ENCODE measurements around the gene KCNH5. TPM values are rescaled to one million over a fixed set of nuclear protein-coding genes. Genes with fewer than 3 reads are reported as not detected.
"Not testable (repeated sequence)": the region's sequence is repeated elsewhere in the genome, so short reads cannot be mapped to it uniquely, and the experiment has no call there.

Gene KCNH5
- total RNA-seq, 4 donors from 2014 or later, result not detected

DNA sequence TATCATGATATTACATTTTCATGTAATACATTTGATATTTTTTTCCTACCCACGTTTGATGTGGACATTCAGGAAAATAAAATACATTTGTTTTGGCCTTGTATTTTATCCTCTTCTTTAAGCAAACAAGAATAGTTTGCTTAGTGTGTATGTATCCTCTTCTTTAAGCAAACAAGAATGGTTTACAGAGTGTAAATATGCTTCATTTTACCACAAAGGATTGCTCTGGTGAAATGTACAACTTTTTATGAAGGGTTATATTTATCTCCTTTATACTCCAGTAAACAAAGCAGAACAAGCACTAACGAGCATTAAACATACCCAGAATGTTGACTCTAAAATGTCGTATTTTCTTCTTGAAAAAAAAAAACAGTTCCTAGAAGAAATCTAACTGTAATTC lies 244.7 kb downstream of the KCNH5 start:
- in situ Hi-C loops (cut with MboI; ENCODE audit: low sequenced_read_pairs in 4 of 4), result no loop called here

DNA sequence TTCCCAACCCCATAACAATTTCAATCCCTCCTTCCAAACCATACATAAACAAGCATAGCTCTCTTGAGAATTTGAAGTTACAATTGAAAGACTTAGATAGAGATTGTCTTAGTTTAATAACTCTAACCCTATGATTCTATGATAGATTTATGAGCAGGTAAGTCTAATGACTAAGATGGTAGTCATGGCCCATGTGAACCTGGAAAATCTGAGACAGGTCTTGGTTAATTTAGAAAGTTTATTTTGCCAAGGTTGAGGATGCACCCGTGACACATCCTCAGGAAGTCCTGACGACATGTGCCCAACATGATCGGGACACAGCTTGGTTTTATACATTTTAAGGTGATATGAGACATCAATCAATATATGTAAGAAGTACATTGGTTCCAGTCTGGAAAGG lies 248.8 kb downstream of the KCNH5 start:
- intact Hi-C loops (cut with DNase I; ENCODE audit: low total_unique reads) (no loop called here), in situ Hi-C loops (cut with MboI; ENCODE audit: low sequenced_read_pairs in 4 of 4) (no loop called here)
- no peaks in the 10 kb centered on the region for H3K36me3 ChIP-seq
- H3K27ac ChIP-seq, result no peak overlapping the region
- DNase-seq, result no peak
- no peaks in the 10 kb centered on the region for H3K4me1 ChIP-seq
- no peak overlapping the region for H3K4me3 ChIP-seq
- no peak for ATAC-seq
- TF ChIP-seq POLR2A (IDR thresholded peaks at IDR 0.05), result no peak
- TF ChIP-seq, protein P1, sequence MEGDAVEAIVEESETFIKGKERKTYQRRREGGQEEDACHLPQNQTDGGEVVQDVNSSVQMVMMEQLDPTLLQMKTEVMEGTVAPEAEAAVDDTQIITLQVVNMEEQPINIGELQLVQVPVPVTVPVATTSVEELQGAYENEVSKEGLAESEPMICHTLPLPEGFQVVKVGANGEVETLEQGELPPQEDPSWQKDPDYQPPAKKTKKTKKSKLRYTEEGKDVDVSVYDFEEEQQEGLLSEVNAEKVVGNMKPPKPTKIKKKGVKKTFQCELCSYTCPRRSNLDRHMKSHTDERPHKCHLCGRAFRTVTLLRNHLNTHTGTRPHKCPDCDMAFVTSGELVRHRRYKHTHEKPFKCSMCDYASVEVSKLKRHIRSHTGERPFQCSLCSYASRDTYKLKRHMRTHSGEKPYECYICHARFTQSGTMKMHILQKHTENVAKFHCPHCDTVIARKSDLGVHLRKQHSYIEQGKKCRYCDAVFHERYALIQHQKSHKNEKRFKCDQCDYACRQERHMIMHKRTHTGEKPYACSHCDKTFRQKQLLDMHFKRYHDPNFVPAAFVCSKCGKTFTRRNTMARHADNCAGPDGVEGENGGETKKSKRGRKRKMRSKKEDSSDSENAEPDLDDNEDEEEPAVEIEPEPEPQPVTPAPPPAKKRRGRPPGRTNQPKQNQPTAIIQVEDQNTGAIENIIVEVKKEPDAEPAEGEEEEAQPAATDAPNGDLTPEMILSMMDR (IDR thresholded peaks at IDR 0.05 in 4 of 5, conservative IDR thresholded peaks at IDR 0.05 in 1 of 5), result no peak
- no peaks in the 10 kb centered on the region for H3K27me3 ChIP-seq
- no peaks in the 10 kb centered on the region for H3K9me3 ChIP-seq

More for the DNA sequence above, 244.7 kb downstream of the KCNH5 start:
- no peaks in the 10 kb centered on the region for H3K4me1 ChIP-seq
- intact Hi-C loops (cut with DNase I; ENCODE audit: low total_unique reads), result no loop called here
- H3K4me3 ChIP-seq, result no peak overlapping the region
- H3K9me3 ChIP-seq, result no peaks in the 10 kb centered on the region
- no peaks in the 10 kb centered on the region for H3K36me3 ChIP-seq
- DNase-seq (no peak), ATAC-seq (no peak)
- H3K27me3 ChIP-seq, result no peaks in the 10 kb centered on the region
- no peak for TF ChIP-seq POLR2A (IDR thresholded peaks at IDR 0.05)
- H3K27ac ChIP-seq, result no peak overlapping the region

DNA sequence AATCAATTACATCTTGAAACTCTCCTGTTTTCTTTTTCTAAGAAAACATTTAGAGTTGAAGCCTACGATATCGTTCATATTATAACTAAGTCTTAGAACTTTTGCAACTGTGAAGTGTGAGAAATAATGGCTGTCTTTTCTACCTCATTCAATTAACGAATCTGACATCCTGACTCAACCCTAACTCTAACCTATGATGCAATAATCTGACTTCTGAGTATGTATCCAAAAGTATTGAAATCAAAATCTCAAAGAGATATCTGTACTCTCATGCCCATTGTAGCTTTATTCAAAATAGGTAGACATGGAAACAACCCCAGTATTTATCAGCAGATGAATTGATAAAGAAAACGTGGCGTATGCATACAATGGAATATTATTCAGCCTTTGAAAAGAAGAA lies 252.7 kb downstream of the KCNH5 start:
- no peaks in the 10 kb centered on the region for H3K4me1 ChIP-seq
- H3K27ac ChIP-seq, result no peak overlapping the region
- H3K27me3 ChIP-seq, result no peaks in the 10 kb centered on the region
- no peak for ATAC-seq
- TF ChIP-seq, protein P1 (IDR thresholded peaks at IDR 0.05 in 4 of 5, conservative IDR thresholded peaks at IDR 0.05 in 1 of 5), result no peak
- no peak for TF ChIP-seq POLR2A (IDR thresholded peaks at IDR 0.05)
- H3K4me3 ChIP-seq, result no peak overlapping the region
- intact Hi-C loops (cut with DNase I; ENCODE audit: low total_unique reads), result no loop called here
- in situ Hi-C loops (cut with MboI; ENCODE audit: low sequenced_read_pairs in 4 of 4), result no loop called here
- no peak for DNase-seq
- H3K36me3 ChIP-seq, result no peaks in the 10 kb centered on the region
- no peaks in the 10 kb centered on the region for H3K9me3 ChIP-seq

DNA sequence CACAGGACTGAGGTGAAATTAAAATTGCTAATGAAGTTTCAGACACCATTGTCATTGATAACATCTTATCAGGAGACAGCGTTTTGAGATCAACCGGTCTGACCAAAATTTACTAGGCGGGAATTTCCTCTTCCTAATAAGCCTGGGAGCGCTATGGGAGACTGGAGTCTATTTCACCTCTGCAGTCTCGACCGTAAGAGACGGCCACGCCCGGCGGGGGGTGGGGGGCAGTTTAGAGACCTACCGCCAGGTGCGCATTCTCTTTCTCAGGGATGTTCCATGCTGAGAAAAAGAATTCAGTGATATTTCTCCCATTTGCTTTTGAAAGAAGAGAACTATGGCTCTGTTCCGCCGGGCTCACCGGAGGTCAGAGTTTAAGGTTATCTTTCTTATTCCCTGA lies 263.9 kb downstream of the KCNH5 start:
- H3K36me3 ChIP-seq; H3K4me3 ChIP-seq; H3K27ac ChIP-seq; intact Hi-C loops (cut with DNase I; ENCODE audit: low total_unique reads); H3K4me1 ChIP-seq; H3K27me3 ChIP-seq; ATAC-seq; H3K9me3 ChIP-seq; in situ Hi-C loops (cut with MboI; ENCODE audit: low sequenced_read_pairs in 4 of 4); DNase-seq: not testable (repeated sequence)

DNA sequence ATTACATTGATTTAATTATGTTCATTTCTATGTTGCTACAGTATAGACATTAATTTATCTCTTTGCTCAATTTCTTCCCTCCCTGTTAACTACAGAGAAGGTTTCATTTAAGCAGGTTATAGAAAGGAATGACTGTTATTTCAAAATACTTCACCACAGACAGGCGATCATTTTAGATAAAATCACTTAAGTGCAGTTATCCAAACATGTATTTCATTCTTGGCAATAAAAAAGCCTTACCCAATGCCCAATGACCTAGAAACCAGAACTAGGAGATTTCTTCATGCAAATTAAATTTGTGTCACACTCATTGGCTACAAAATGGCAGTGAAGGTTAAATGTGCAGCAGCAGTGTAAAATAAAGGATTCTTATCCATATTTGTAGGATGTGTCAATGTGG lies 266.4 kb downstream of the KCNH5 start:
- Histone ChIP-seq H3K36me3 (no peaks in the 10 kb centered on the region), H3K27me3 (no peaks in the 10 kb centered on the region), H3K27ac (no peak overlapping the region), H3K4me1 (no peaks in the 10 kb centered on the region), H3K9me3 (no peaks in the 10 kb centered on the region), H3K4me3 (no peak overlapping the region)
- in situ Hi-C loops (cut with MboI; ENCODE audit: low sequenced_read_pairs in 4 of 4) (no loop called here), intact Hi-C loops (cut with DNase I; ENCODE audit: low total_unique reads) (no loop called here)
- ATAC-seq, result no peak
- DNase-seq, result no peak
- TF ChIP-seq, protein P1 (IDR thresholded peaks at IDR 0.05 in 4 of 5, conservative IDR thresholded peaks at IDR 0.05 in 1 of 5), result no peak
- no peak for TF ChIP-seq POLR2A (IDR thresholded peaks at IDR 0.05)

DNA sequence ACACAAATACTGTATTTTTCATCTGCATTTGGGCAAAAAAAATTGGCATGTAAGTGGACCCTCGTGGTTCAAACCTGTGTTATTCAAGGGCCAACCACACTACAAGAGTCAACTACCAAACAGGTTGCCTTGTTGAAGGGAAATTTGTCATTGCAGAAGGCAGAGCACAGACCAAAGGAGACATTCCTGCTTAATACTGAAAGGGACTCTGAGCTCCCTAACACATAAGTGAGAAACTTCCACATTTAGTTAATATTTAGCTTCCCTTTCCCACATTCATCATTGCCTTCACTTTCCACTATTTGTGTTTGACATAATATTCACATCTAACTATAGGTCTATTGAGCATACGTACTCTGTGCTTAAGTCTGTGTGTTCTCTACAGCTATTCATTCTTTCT lies 266.9 kb downstream of the KCNH5 start:
- intact Hi-C loops (cut with DNase I; ENCODE audit: low total_unique reads) (no loop called here), in situ Hi-C loops (cut with MboI; ENCODE audit: low sequenced_read_pairs in 4 of 4) (no loop called here)
- ATAC-seq (no peak), DNase-seq (no peak)
- TF ChIP-seq POLR2A (IDR thresholded peaks at IDR 0.05), result no peak
- TF ChIP-seq, protein P1 (IDR thresholded peaks at IDR 0.05 in 4 of 5, conservative IDR thresholded peaks at IDR 0.05 in 1 of 5), result no peak
- Histone ChIP-seq H3K27me3 (no peaks in the 10 kb centered on the region), H3K9me3 (no peaks in the 10 kb centered on the region), H3K4me1 (no peaks in the 10 kb centered on the region), H3K27ac (no peak overlapping the region), H3K36me3 (no peaks in the 10 kb centered on the region), H3K4me3 (no peak overlapping the region)

Measured in gastrocnemius medialis (tissue), 4 donors.